Measurements from ENCODE around the gene TMEM132D. TPM values are rescaled to one million over a fixed set of nuclear protein-coding genes. Genes with fewer than 3 reads are reported as not detected.

Gene TMEM132D
- total RNA-seq, 1 donor from 2014 or later, result not detected

- H3K9me3 ChIP-seq, result no peaks in the 10 kb centered on the region
- no peak for TF ChIP-seq POLR2A (IDR thresholded peaks at IDR 0.05)
- no peak for TF ChIP-seq CTCF (IDR thresholded peaks at IDR 0.05)
- no peak for TF ChIP-seq POLR2AphosphoS5 (IDR thresholded peaks at IDR 0.05; ENCODE audit: insufficient read depth in 1 of 2, low read depth in 1 of 2)
These were observed 340.6 kb downstream of the TMEM132D start for GRCh38 chr12:129563266-129563665.

GRCh38 chr12:129561304-129561703, 342.5 kb downstream of the TMEM132D start:
- H3K36me3 ChIP-seq, result no peaks in the 10 kb centered on the region
- no peaks in the 10 kb centered on the region for H3K9me3 ChIP-seq

More at GRCh38 chr12:129563266-129563665, 340.6 kb downstream of the TMEM132D start:
- H3K27ac ChIP-seq, result no peak overlapping the region
- intact Hi-C loops (cut with DNase I), result no loop called here
- DNase-seq (ENCODE audit: extremely low spot score in 2 of 2), result no peak
- H3K4me3 ChIP-seq, result no peak overlapping the region
- no peaks in the 10 kb centered on the region for H3K36me3 ChIP-seq
- H3K27me3 ChIP-seq, result no peaks in the 10 kb centered on the region
- no peaks in the 10 kb centered on the region for H3K4me1 ChIP-seq

GRCh38 chr12:129559776-129560175, 344.0 kb downstream of the TMEM132D start:
- no peaks in the 10 kb centered on the region for H3K27me3 ChIP-seq
- intact Hi-C loops (cut with DNase I), result no loop called here
- no peaks in the 10 kb centered on the region for H3K36me3 ChIP-seq
- H3K4me3 ChIP-seq, result no peak overlapping the region
- H3K4me1 ChIP-seq, result no peaks in the 10 kb centered on the region
- DNase-seq (ENCODE audit: extremely low spot score in 2 of 2), result no peak
- TF ChIP-seq POLR2A (IDR thresholded peaks at IDR 0.05) (no peak), POLR2AphosphoS5 (IDR thresholded peaks at IDR 0.05; ENCODE audit: insufficient read depth in 1 of 2, low read depth in 1 of 2) (no peak), CTCF (IDR thresholded peaks at IDR 0.05) (no peak)
- no peaks in the 10 kb centered on the region for H3K9me3 ChIP-seq
- no peak overlapping the region for H3K27ac ChIP-seq

More at GRCh38 chr12:129561304-129561703, 342.5 kb downstream of the TMEM132D start:
- no peak for TF ChIP-seq CTCF (IDR thresholded peaks at IDR 0.05)
- no peak for TF ChIP-seq POLR2AphosphoS5 (IDR thresholded peaks at IDR 0.05; ENCODE audit: insufficient read depth in 1 of 2, low read depth in 1 of 2)
- no peak for TF ChIP-seq POLR2A (IDR thresholded peaks at IDR 0.05)
- intact Hi-C loops (cut with DNase I), result no loop called here
- Histone ChIP-seq H3K27me3 (no peaks in the 10 kb centered on the region), H3K4me1 (no peaks in the 10 kb centered on the region), H3K27ac (no peak overlapping the region), H3K4me3 (no peak overlapping the region)
- DNase-seq (ENCODE audit: extremely low spot score in 2 of 2), result no peak

GRCh38 chr12:129558036-129558435, 345.8 kb downstream of the TMEM132D start:
- TF ChIP-seq POLR2A (IDR thresholded peaks at IDR 0.05), result no peak
- no peak for TF ChIP-seq POLR2AphosphoS5 (IDR thresholded peaks at IDR 0.05; ENCODE audit: insufficient read depth in 1 of 2, low read depth in 1 of 2)
- TF ChIP-seq CTCF (IDR thresholded peaks at IDR 0.05), result no peak
- H3K4me3 ChIP-seq, result no peak overlapping the region
- H3K27ac ChIP-seq, result no peak overlapping the region
- no peaks in the 10 kb centered on the region for H3K4me1 ChIP-seq
- no peaks in the 10 kb centered on the region for H3K36me3 ChIP-seq
- no peak for DNase-seq (ENCODE audit: extremely low spot score in 2 of 2)
- H3K27me3 ChIP-seq, result no peaks in the 10 kb centered on the region
- H3K9me3 ChIP-seq, result no peaks in the 10 kb centered on the region
- intact Hi-C loops (cut with DNase I), result no loop called here

GRCh38 chr12:129556082-129556481, 347.7 kb downstream of the TMEM132D start:
- no peaks in the 10 kb centered on the region for H3K9me3 ChIP-seq
- no peak overlapping the region for H3K4me3 ChIP-seq
- H3K27me3 ChIP-seq, result no peaks in the 10 kb centered on the region
- no peak for TF ChIP-seq POLR2A (IDR thresholded peaks at IDR 0.05)
- TF ChIP-seq CTCF (IDR thresholded peaks at IDR 0.05), result no peak
- no peak for TF ChIP-seq POLR2AphosphoS5 (IDR thresholded peaks at IDR 0.05; ENCODE audit: insufficient read depth in 1 of 2, low read depth in 1 of 2)
- intact Hi-C loops (cut with DNase I), result no loop called here
- no peaks in the 10 kb centered on the region for H3K36me3 ChIP-seq
- H3K4me1 ChIP-seq, result no peaks in the 10 kb centered on the region
- H3K27ac ChIP-seq, result no peak overlapping the region
- no peak for DNase-seq (ENCODE audit: extremely low spot score in 2 of 2)

All from vagina (tissue), 2 donors.